HCT116 (cell line): Measurements from ENCODE around the gene TRERF1. TPM values are rescaled to one million over a fixed set of nuclear protein-coding genes. Genes with fewer than 3 reads are reported as not detected.

Source experiments
- ATAC-seq: fragments of 200-7000 bp; cut with Tn5 transposase; 2 replicates; pipeline ENCODE4 v1.9.1; 2020; ENCODE audit warnings: mild to moderate bottlenecking, moderate library complexity
- BruUV-seq: library from RNA; stranded (reverse); fragments of 400-500 nt; replicated peaks from 2 replicates; lab custom pipeline; 2021; lab: Mats Ljungman, UMichigan
- CTCF ChIA-PET: fragments of 300-600 bp; sonication (Branson Sonifier 250); formaldehyde crosslinking; loops from one replicate; lab custom pipeline; 2021; ENCODE audit warnings: antibody characterized with exemption; lab: Charles Lee
- POLR2A ChIA-PET: fragments of 300-600, 350-600 bp; sonication (Branson Sonifier 250); formaldehyde crosslinking; loops from one replicate; lab custom pipeline; 2021; ENCODE audit warnings: antibody characterized with exemption; lab: Charles Lee
- RAD21 ChIA-PET, 2 experiments: fragments of 300-600 bp; sonication (Branson Sonifier 250); formaldehyde crosslinking; loops; one replicate each; lab custom pipeline; 2023; ENCODE audit warnings: low total read pairs in 2 of 2; ENCODE audit not compliant: uncharacterized antibody in 2 of 2, unreplicated experiment in 2 of 2, low non-redundant PET in 1 of 2; lab: Charles Lee
- DNase-seq: peaks from one replicate; pipeline ENCODE4 v3.0.0-alpha.2; 2010; ENCODE audit warnings: low read depth, low spot score
- H2AFZ ChIP-seq: fragments of 200-600 bp; shearing (Covaris generic), sonication (generic); 2 replicates; pipeline ENCODE4 v1.6.1; 2017; ENCODE audit warnings: low read depth, mixed run types, mixed read lengths, antibody characterized with exemption, low read length; ENCODE audit not compliant: poor library complexity, severe bottlenecking
- H3K27ac ChIP-seq: 2 replicates; pipeline ENCODE4 v1.5.1; 2012; ENCODE audit warnings: low read depth, low read length
- H3K27me3 ChIP-seq: fragments of 200-600 bp; sonication (generic); 2 replicates; pipeline ENCODE4 v1.6.1; 2016; ENCODE audit warnings: mixed run types, low read length, mixed read lengths; ENCODE audit not compliant: insufficient read depth
- H3K36me3 ChIP-seq, 2 experiments: fragments of 200-500 bp in 1 of 2; fragments of 200-600 bp in 1 of 2; sonication (Bioruptor generic) in 1 of 2; sonication (generic) in 1 of 2; 2 replicates each; pipeline versions ENCODE4 v1.5.1 to v1.6.1; 2014 to 2016; ENCODE audit warnings: low read length in 2 of 2, inconsistent platforms in 1 of 2, mixed read lengths in 1 of 2, mixed run types in 1 of 2; ENCODE audit not compliant: insufficient read depth in 2 of 2, control insufficient read depth in 1 of 2
- H3K4me1 ChIP-seq, 2 experiments: fragments of 200-600 bp in 1 of 2; sonication (generic) in 1 of 2; 2 replicates each; pipeline versions ENCODE4 v1.5.1 to v1.6.1; 2012 to 2017; ENCODE audit warnings: low read length in 2 of 2, inconsistent platforms in 1 of 2, mild to moderate bottlenecking in 1 of 2, mixed read lengths in 1 of 2, mixed run types in 1 of 2, moderate library complexity in 1 of 2; ENCODE audit not compliant: insufficient read depth in 2 of 2, control insufficient read depth in 1 of 2
- H3K4me2 ChIP-seq: fragments of 200-600 bp; sonication (generic); 2 replicates; pipeline ENCODE4 v1.6.1; 2017; ENCODE audit warnings: mixed run types, low read length, mixed read lengths
- H3K4me3 ChIP-seq, 2 experiments: fragments of 200-600 bp in 1 of 2; sonication (generic) in 1 of 2; replicated peaks in 1 of 2; 2 replicates each; pipeline ENCODE4 v1.5.1; 2011 to 2016; ENCODE audit warnings: low read length in 2 of 2, control low read depth in 1 of 2, low read depth in 1 of 2, mild to moderate bottlenecking in 1 of 2, mixed read lengths in 1 of 2, mixed run types in 1 of 2
- H3K79me2 ChIP-seq: fragments of 200-600 bp; sonication (generic); 2 replicates; pipeline ENCODE4 v1.6.1; 2017; ENCODE audit warnings: mild to moderate bottlenecking, mixed run types, low read length, moderate library complexity, mixed read lengths; ENCODE audit not compliant: insufficient read depth
- H3K9ac ChIP-seq: fragments of 200-600 bp; sonication (generic); 2 replicates; pipeline ENCODE4 v1.6.1; 2016; ENCODE audit warnings: low read length, mixed read lengths
- H3K9me2 ChIP-seq: fragments of 200-600 bp; sonication (generic), shearing (Covaris generic); 2 replicates; pipeline ENCODE4 v1.6.1; 2017; ENCODE audit warnings: mixed run types, mild to moderate bottlenecking, moderate library complexity; ENCODE audit not compliant: insufficient read depth
- H3K9me3 ChIP-seq, 2 experiments: fragments of 200-500 bp in 1 of 2; fragments of 200-600 bp in 1 of 2; sonication (Bioruptor generic) in 1 of 2; sonication (generic) in 1 of 2; 2 replicates each; pipeline ENCODE4 v1.6.1; 2014 to 2017; ENCODE audit warnings: low read length in 2 of 2, mixed read lengths in 2 of 2, inconsistent platforms in 1 of 2, low read depth in 1 of 2, mild to moderate bottlenecking in 1 of 2, mixed run types in 1 of 2, moderate library complexity in 1 of 2; ENCODE audit not compliant: control insufficient read depth in 1 of 2, insufficient read depth in 1 of 2
- H4K20me1 ChIP-seq: fragments of 200-600 bp; sonication (generic), shearing (Covaris generic); 2 replicates; pipeline ENCODE4 v1.6.1; 2017; ENCODE audit warnings: mixed run types, mild to moderate bottlenecking, moderate library complexity; ENCODE audit not compliant: insufficient read depth
- ATF3 ChIP-seq: IDR thresholded peaks from 2 replicates; pipeline ENCODE4 v1.6.1; 2012
- CBX3 ChIP-seq: IDR thresholded peaks from 2 replicates; pipeline ENCODE4 v1.6.1; 2012; ENCODE audit warnings: low read depth
- CTCF ChIP-seq, 3 experiments: fragments of 200-600 bp in 1 of 3; sonication (generic) in 1 of 3; IDR thresholded peaks in 2 of 3; conservative IDR thresholded peaks in 1 of 3; 2 replicates each; pipeline ENCODE4 v1.5.1; 2012 to 2017; ENCODE audit warnings: low read depth in 2 of 3, low read length in 2 of 3, antibody characterized with exemption in 1 of 3, borderline replicate concordance in 1 of 3, control low read depth in 1 of 3, mild to moderate bottlenecking in 1 of 3, mixed read lengths in 1 of 3, mixed run types in 1 of 3, moderate library complexity in 1 of 3; ENCODE audit not compliant: insufficient read depth in 1 of 3
- ELF1 ChIP-seq: IDR thresholded peaks from 2 replicates; pipeline ENCODE4 v1.6.1; 2012; ENCODE audit warnings: low read depth, borderline replicate concordance
- EZH2 ChIP-seq: fragments of 200-600 bp; sonication (generic); IDR thresholded peaks from 2 replicates; pipeline ENCODE4 v1.6.1; 2017; ENCODE audit warnings: antibody characterized with exemption, mixed run types
- EZH2phosphoT487 ChIP-seq: fragments of 200-600 bp; IDR thresholded peaks from 2 replicates; pipeline ENCODE4 v1.6.1; 2018; ENCODE audit warnings: antibody characterized with exemption, borderline replicate concordance
- POLR2A ChIP-seq: IDR thresholded peaks from 2 replicates; pipeline ENCODE4 v1.7.0; 2011; ENCODE audit warnings: borderline replicate concordance; ENCODE audit not compliant: insufficient read depth, insufficient read length; ENCODE audit errors: extremely low read depth
- RAD21 ChIP-seq: IDR thresholded peaks from 2 replicates; pipeline ENCODE4 v1.6.1; 2012; ENCODE audit warnings: low read depth, mild to moderate bottlenecking
- REST ChIP-seq: IDR thresholded peaks from 2 replicates; pipeline ENCODE4 v1.6.1; 2012; ENCODE audit warnings: low read depth
- SIN3A ChIP-seq: IDR thresholded peaks from 2 replicates; pipeline ENCODE4 v1.6.1; 2012; ENCODE audit warnings: low read depth
- SRF ChIP-seq: IDR thresholded peaks from 2 replicates; pipeline ENCODE4 v1.6.1; 2012; ENCODE audit warnings: low read depth
- ZFX ChIP-seq: fragments of 450-650 bp; IDR thresholded peaks from 2 replicates; pipeline ENCODE4 v1.6.1; 2017
- ZNF274 ChIP-seq: fragments of 200-500 bp; sonication (Bioruptor generic); IDR thresholded peaks from 2 replicates; pipeline ENCODE4 v1.6.1; 2014; ENCODE audit warnings: mild to moderate bottlenecking, low read depth, low read length, inconsistent platforms
- intact Hi-C: fragments of 100-400 bp; cut with micrococcal nuclease; formaldehyde crosslinking; loops from 2 replicates; pipeline ENCODE4 v1.10.0; 2022
- total RNA-seq: library from RNA; stranded (reverse); gene quantifications from one replicate; pipeline ENCODE4 v1.2.1, GENCODE V29; 2021; ENCODE audit not compliant: unreplicated experiment

Gene TRERF1
- total RNA-seq, 1 experiment from 2014 or later: 12.4 TPM

GRCh38 chr6:42336431-42336830 lies 115.3 kb downstream of the TRERF1 start:
- ChIA-PET POLR2A (no interaction called here), RAD21 (no interaction called here), CTCF (no interaction called here)
- Histone ChIP-seq H3K4me1 (peaks cover 30 to 34% of the 10 kb centered on the region in 2 experiments), H3K36me3 (no peaks in the 10 kb centered on the region), H3K27me3 (no peaks in the 10 kb centered on the region), H4K20me1 (no peaks in the 10 kb centered on the region), H3K27ac (no peak overlapping the region), H3K9ac (no peak overlapping the region), H3K79me2 (no peaks in the 10 kb centered on the region), H3K9me2 (no peaks in the 10 kb centered on the region), H2AFZ (no peak overlapping the region), H3K9me3 (no peaks in the 10 kb centered on the region), H3K4me3 (no peak overlapping the region), H3K4me2 (no peak overlapping the region)
- BruUV-seq: no TSS peak
- intact Hi-C loops: loop anchor here (5.0 kb wide), 1 partner anchor 116 kb away; the partner anchor contains the start of gene TRERF1
- TF ChIP-seq ZFX (no peak), ELF1 (no peak), ATF3 (no peak), SRF (no peak), POLR2A (no peak), ZNF274 (no peak), RAD21 (no peak), SIN3A (no peak), REST (no peak), EZH2 (no peak), EZH2phosphoT487 (no peak), CTCF (IDR thresholded peaks at IDR 0.05 in 2 of 3, conservative IDR thresholded peaks at IDR 0.05 in 1 of 3; ENCODE audit: borderline replicate concordance in 1 of 3, insufficient read depth in 1 of 3, low read depth in 2 of 3, low read length in 2 of 3) (no peak), CBX3 (no peak)
- ATAC-seq: no peak
- DNase-seq: no peak
